NCI-H446 (cell line): ENCODE data around the gene RTL9.
A peak's percentile ranks its signal among the peaks of the same experiment; 100 is the strongest.

Experiments
- DNase-seq, 2 experiments: peaks; one replicate each; lab custom pipeline; 2025; lab: John Stamatoyannopoulos, UW

RTL9 gene

DNA sequence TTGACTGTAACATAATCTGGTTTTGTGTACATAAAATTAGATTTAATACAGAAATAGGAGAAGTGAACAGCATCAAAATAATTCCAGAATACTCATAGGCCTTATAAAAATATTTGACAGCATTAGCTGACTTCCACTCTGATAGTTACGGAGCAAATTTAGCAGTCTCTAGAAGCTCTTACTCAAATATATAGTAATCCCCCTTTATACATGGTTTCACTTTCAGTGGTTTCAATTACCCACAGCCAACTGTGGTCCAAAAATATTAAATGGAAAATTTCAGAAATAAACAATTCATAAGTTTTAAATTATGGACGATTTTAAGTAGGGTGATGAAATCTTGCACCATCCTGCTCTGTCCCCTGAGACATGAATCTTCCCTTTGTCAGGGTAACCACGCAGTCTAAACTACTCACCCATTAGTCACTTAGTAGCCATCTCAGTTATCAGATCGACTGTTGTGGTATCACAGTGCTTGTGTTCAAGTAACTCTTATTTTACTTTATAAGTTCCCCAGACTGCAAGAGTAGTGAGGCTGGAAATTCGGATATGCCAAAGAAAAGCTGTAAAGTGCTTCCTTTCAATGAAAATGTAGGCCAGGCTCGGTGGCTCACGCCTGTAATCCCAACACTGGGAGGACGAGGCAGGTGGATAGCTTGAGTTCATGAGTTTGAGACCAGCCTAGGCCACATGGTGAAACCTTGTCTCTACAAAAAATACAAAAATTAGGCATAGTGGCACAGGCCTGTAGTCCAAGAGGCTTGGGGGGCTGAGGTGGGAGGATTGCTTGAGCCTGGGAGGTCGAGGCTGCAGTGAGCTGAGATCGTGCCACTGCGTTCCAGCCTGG, 17.2 kb upstream of the RTL9 start:
- DNase-seq: no peak

DNA sequence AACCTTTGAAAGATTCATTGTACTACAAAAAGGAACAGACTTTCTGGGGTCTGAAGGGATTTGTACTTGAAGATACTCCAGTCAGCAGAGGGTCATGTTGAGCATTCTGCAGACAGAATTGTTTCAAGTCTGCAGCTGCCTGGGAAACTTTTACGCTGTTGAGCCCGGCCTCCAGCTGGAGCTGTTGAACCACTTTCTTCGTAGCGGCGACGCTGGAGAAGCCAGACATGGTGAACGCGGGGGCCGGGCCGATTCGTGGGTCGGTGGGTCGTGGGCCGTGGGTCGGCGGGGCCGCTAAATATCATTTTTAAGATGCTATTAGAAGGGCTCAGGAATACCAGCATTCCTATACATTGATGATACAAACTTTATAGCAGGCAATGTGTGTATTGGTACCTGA, 12.0 kb upstream of the RTL9 start:
- DNase-seq: no peak

DNA sequence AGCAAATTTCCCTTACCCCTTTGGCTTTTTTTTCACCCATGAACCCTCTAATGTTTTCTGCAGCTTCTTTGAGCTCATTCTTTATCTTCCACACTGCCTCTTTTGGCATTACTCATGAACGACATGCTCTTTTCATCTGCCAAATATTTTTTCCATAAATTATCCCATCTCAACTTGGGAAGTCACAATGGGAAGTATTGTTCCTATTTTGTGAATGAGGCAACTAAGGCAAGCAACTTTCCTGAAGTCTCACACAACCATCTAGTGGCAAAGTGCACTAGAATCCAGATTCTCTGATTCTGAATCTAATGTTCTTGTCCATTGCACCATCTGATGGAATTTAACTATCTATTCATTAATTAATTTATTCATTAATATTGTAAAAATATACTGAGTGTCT, 625 bp downstream of the RTL9 start:
- no peak for DNase-seq

DNA sequence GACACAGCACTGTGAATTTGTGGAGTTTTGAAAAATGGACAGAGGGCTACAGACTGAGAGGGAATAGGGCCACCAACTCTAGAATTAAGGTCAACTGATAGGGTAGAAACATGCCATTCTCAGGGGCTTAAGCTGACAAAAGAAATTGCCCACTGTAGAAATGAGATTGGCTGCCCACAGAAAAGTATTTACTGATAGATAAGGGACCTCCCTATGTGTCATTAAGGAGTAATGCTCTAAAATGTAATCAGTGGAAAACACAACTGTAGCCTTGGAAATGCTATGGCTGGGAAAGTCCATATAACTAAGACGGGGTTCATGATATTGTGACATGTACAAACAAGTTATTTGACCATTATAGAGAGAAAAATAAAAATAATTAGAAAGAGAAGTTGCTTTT, 4.6 kb downstream of the RTL9 start:
- DNase-seq: no peak

DNA sequence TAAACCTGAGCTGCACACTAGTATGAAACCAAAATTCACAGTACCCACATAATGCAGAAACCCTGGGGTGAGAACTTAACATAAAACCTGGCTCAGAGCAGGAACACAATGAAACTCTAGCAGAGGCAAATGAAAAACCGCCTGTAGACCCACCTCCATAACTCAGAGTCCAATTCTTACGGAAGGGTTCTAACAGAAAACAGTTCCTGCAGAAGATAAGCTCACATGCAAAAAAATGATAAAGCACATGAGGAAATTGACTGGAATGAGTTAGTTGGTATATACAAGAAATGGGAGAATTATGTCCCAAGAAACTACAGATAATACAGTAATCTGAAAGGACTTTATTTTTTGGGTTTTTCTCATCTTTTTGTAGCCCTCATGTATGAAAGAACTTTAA, 14.7 kb downstream of the RTL9 start:
- no peak for DNase-seq

DNA sequence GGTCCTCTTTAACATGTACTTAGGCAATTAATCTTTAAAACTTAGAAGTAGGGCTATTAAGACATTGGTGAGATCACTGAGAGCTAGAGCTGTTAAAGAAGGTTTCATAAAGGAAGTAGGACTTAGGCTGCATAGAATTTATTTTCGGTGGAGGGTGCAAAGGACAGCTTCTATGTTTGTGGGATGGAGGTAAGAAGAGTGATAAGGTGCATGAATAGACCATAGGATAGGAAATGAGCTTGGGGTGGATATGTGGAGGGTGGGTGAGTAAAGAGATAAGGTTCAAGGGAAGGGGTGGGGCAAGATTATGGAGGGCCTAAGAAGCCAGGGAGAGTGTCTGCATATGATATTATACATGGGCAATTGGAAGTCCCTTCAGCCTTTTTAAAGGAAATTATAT, 15.9 kb downstream of the RTL9 start:
- no peak for DNase-seq

DNA sequence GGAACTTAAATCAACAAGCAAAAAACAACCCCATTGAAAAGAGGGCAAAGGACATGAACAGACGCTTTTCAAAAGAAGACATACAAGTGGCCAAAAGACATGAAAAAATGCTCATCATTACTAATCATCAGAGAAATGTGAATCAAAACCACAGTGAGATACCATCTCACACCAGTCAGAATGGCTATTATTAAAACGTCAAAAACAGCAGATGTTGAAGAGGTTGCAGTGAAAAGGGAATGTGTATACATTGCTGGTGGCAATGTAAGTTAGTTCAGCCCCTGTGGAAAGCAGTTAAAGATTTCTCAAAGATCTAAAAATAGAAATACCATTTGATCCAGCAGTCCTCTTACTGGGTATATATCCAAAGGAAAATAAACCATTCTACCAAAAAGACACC, 22.6 kb downstream of the RTL9 start:
- no peak for DNase-seq

DNA sequence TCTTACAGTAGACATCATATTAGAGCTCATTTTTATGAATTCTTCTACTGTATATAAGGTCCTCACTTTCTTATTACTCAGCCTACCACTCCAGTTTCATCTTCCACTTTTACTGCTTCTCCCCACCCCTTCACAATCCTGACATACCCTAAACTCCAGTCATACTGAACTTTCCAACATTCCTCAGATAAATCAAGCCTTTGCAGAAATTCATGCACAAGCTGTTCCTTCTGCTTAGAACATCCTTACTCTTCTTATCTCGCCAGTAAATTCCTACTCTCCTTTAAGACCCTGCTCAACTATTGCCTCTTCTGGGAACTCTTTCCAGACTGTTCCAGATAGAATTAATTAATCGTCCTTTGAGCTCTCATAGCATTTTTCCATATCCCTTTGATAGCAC, 24.8 kb downstream of the RTL9 start:
- DNase-seq: no peak

DNA sequence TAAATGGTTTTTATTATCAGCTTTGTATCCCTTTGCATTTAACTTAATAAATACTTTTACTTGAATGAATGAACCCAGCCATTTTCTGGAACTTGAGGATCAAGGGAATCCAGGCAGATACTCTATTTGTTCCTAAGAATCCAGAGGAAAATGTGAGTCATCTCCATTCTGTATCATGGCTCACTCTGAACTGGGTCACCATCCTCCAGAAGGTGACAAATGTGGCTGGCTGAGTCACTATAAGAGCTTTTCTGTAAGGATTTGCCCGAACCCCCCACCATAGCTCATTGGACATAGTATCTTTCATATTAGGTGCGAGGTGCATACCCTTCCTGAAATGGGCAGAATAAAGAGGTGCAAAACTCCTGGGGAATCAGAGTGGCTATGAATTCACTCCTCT, 25.8 kb downstream of the RTL9 start:
- DNase-seq: no peak

DNA sequence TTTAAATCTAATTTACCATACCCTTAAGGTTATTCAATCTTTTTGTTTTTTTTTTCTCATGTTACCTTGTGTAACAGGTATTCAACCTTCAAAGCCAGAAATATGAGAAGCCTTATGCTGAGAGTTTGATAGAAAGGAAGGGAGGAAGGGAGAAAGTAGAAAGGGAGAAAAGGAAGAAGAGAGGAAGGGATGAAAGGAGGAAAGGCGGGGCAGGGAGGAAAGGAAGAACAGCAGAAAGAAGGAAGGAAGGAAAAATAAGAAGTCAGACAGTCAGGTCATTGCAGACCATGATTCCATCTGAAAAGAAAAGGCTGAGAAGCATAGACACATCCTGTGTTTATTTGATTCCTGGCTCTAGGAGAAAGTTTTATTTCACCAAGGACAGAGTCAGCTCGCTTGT, 30.9 kb downstream of the RTL9 start:
- no peak for DNase-seq

DNA sequence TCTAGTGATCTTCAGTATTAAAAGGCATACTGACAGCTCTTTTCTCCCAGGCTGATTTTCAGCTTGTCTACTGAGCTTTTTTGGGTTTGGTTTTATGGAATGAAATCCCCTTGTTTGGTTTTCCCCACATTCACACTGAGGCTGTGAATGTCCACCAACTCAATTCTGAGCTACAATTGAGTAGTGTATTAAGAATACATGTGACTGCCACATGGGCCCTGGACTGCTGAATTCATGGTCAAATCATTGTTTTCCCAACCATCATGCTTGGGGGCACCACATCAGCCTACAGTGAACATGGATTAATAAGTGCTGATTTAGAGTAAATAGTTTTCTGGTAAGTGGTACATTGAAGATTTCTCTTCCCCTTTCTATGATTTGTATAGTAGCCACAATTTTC, 32.4 kb downstream of the RTL9 start:
- no peak for DNase-seq

DNA sequence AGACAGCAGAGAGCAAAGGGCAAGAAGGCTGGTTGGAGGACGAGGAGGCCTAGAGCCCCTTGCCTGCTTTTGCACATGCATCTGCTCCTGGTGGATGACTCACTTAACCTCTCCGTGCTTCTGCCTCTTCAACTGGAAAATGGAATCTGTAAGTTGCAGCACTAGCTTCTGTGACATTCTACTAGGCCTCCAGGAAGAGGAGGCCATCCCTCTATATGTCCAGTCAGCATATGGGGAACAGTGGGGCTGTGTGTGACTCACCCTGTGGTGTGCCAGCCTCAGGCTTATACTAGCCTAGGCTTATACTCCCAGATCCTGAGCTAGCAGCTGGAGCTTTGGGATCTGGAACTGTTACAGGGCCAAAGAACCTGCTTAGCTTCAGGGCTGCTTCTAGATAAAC, 36.0 kb downstream of the RTL9 start:
- DNase-seq: peak in 1 of 2 experiments; percentile 73

DNA sequence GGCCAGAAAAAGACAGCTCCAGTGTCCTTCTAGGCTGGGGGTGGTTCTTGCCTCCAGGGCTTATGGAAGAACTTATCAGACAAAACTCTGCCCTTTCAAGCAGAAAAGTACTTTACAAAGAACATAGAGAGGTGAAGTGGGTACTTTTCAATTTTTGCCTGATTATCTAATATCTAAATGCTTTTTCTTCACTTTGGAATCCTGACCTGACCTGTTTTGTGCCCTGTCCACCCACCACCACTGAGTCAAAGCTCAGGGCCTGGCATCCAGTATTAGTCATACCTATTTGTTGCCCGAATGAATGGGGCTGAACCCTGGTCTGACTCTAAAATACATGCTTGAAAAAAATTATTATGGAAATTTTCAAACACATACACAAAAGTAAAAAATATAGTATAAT, 37.2 kb downstream of the RTL9 start:
- DNase-seq: no peak

DNA sequence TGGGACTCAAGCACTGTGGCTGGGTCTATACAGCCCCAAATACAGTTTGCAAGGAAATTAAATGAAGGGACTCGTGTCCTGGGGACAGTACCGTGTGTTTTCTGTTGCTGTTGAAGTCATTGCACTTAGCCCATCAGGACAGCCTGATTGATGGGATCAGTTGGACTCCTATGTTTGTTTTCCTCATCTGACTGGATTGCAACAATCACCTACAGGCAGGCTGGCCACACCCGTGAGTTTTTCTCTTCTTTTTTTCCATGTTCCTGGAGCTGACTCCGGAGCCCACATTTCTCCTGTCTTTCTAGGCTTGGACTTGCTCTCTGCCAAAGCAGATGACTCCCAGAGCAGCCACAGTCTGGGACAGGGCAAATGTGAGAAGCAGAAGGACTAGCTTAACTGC, 38.1 kb downstream of the RTL9 start:
- DNase-seq: no peak

DNA sequence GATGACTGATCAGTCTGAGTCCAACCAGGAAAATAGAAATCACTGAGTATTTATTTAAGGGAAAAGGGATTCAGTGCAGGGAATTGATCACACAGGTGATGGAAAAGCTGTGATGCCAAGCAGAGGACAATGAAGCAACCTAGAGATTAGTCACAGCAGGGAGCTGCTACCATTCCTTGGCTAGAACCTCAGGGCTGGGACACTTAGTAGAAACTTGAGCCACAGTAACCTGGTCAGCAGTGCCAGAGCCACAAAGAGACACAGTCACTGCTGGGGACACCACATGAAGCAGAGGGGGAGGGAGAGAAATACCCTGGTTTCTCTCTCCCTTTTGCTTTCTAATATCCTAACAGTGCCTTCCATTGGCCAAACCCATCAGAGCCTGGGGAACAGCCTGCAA, 38.7 kb downstream of the RTL9 start:
- DNase-seq: no peak

DNA sequence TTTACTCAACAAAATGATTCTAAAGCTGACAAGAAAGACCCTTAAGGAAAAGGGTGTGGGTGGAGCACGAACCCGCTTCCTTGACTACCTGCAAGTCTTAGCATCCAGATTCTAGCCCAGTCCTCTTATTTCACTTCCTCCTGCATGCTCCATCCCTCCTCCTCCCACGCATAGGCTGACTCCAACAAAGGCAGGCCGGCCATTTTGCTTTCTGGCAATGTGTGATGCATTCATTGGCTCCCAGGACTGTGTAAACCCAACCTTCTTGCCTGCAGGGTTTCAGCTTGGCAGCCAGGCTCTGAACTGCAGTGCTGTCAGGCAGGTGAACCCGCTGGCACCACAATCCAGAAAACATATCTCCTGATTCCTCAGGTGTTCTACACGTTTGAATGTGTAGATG, 39.3 kb downstream of the RTL9 start:
- no peak for DNase-seq

DNA sequence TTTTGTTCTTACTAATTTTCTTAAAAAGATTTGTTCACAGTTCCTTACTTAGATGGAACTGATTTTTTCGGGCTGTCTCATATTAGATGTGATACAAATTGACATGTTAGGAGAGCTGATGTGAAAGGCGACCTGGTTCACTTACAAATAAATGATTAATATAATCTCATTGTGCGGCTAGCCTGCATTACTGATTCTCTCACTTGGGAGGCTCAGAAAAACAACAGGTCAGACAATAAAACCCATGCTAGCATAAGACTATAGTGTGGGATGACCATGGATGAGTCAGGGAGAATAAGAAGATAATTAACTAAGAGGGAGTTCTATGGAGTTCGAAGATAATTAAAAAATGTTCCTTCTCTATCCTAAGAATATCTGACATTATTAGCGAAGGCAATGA, 40.8 kb downstream of the RTL9 start:
- DNase-seq: no peak

DNA sequence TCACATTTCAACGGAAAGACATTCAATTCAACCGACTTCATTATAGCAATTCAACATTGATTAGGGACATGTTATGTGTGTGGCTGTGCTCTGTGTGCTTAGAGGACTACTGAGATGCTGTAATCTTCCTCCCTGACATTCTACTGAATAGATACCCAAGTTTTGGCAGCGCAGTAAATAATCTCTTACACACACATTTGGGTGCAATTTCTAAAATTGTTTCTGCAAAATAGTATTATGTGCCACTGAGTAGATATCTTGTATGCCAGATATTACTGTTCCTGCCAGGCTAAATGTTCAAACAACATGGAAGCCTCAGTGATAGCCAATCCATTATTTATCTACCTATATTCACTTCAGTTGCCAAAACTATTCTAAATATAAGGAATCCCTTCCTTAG, 41.3 kb downstream of the RTL9 start:
- no peak for DNase-seq

DNA sequence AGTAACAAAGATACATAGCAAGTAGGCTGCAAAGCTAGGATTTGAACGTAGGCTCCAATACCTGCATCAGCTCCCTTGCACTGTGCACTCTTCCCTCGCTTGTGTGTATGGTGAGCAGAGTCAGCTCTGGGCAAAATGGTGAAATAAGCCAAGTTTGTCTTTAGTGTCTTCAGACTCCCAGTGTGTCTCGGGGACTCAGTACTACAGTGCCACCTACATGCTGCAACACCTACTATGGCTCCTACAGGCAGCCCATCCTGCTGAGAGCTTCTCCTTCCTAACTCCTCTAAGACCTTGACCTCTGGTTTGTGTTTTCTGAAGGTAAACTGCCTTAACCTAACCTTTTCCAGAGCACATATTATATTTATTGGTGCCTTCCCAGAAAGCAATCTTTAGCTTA, 42.5 kb downstream of the RTL9 start:
- no peak for DNase-seq

DNA sequence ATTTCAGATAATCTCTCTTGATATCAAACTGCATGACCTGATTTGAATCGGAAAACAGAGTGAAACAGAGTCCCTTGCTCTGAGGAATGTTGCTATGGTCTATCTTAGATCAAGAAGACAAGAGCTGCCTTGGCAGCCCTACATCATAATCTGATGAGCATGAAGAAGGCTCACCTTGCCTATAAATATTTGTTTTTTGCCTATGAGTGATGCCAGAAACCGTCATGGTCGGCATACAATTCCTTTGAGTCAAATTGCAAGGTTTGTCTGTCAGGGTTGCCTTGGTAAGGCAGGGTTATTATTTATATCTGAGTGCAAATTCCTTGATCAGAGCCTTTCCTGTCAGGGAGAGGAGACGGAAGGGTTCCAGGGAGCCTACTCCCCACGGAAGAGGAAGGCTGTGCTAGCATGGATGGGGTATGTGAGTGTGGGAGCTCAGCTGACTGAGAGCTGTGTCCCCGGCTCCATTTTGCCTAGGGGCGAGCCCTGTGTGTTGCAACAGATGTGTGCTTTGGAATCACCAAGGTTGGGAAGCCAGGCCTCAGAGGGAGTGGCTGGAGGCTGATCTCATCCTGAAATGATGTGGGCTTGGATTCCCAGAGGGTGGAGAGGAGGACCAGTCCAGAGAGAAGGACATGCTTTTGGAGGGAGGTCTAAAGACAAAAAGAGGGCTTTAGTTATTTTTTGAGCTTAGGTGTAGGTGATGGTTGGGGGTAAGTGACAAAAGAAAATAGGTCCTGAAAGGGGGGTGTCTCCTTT, 43.6 kb downstream of the RTL9 start:
- no peak for DNase-seq

DNA sequence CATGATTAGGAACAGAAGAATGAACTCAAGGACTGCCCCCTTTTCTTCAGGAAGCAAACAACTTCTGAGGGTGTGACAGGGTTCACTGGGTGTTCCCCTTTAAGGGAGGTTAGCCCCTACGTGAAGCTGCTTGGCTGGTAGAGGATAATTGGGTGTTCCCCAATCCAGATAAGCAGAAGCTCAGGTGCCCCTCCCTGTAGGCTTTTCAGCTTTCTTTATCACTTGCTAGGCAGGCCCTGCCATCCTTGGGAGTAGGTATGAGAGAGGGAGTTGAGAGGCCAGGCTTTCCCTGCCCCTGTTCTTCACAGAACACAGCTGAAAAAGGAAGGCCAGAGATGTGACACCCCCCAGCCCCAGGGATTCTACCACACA, 44.2 kb downstream of the RTL9 start:
- no peak for DNase-seq

DNA sequence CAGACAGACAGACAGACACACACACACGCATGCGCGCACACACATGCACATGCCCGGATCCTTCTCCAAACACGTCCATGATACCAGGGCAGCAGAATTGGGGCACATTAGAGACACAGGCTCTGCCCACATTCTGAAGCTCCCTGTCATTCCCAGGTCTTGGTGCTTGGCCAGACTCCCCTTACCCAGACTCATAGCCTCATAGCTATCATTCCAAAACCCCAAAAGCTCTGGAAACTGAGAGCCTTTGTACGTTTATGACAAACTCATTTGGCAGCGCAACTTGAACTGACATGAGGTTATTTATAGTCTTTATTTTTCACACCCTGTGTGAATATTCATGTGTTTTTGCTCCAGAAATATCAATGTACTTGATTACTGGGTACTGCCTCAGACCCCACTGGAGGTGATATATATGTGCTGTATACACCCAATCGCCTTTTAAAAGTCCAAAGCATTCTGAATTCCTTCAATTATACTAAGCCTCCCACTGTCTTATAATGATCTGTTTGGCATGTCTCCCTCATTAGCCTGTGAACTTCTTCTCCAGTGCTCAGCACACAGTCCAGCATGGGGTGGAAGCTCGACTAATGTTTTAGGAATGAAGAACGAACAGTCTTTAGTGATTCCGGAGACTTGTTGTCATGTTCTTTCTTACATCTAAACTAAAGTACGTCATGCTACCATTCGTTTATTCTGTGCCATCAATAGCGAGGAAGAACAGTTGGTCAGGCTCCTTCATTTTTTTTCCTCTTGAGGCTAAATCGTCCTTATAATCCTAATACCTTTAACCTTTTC, 45.0 kb downstream of the RTL9 start:
- no peak for DNase-seq

DNA sequence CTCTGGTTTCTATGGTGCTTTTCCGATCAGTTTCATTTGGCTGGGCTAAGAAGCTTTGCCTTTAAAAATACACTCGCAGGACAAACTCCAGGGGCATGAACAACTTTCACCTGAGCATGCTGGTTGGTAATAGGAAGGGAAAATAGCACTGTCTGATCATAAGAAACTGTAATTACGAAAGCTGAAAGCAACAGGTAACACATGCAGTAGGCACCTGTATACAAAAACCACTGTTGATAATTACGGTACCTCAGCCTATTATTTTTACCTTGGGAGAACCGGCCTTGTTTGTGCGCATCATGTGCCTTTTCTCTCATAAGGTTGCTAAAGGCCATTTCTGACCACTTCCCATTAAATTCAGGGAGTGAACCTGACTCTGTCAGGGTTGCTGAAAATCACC, 45.7 kb downstream of the RTL9 start:
- no peak for DNase-seq
